GM23248 (cell line): ENCODE measurements around the gene GREB1. TPM values are rescaled to one million over a fixed set of nuclear protein-coding genes. Genes with fewer than 3 reads are reported as not detected.

Experiments
- DNase-seq: peaks from one replicate; pipeline ENCODE4 v3.0.0-alpha.2; 2015
- H2AFZ ChIP-seq: fragments of 200-600 bp; sonication (generic); 2 replicates; pipeline ENCODE4 v1.6.1; 2016; ENCODE audit warnings: antibody characterized with exemption
- H3F3A ChIP-seq: fragments of 200-600 bp; sonication (generic); 2 replicates; pipeline ENCODE4 v1.6.1; 2016; ENCODE audit warnings: mild to moderate bottlenecking, antibody characterized with exemption, mixed run types; ENCODE audit not compliant: insufficient read depth
- H3K27ac ChIP-seq: fragments of 200-600 bp; sonication (generic); 2 replicates; pipeline ENCODE4 v1.5.1; 2016; ENCODE audit warnings: mild to moderate bottlenecking
- H3K27me3 ChIP-seq: fragments of 200-600 bp; sonication (generic); replicated peaks from 2 replicates; pipeline ENCODE4 v1.6.1; 2016; ENCODE audit warnings: mild to moderate bottlenecking; ENCODE audit not compliant: insufficient read depth
- H3K36me3 ChIP-seq: fragments of 200-600 bp; sonication (generic); 2 replicates; pipeline ENCODE4 v1.6.1; 2016; ENCODE audit warnings: low read depth, mild to moderate bottlenecking
- H3K4me1 ChIP-seq: fragments of 200-600 bp; sonication (generic); 2 replicates; pipeline ENCODE4 v1.6.1; 2016; ENCODE audit warnings: mild to moderate bottlenecking; ENCODE audit not compliant: insufficient read depth
- H3K4me2 ChIP-seq: fragments of 200-600 bp; sonication (generic); one replicate; pipeline ENCODE4 v1.6.1; 2016; ENCODE audit warnings: mild to moderate bottlenecking; ENCODE audit not compliant: unreplicated experiment
- H3K4me3 ChIP-seq: fragments of 200-600 bp; sonication (generic); 2 replicates; pipeline ENCODE4 v1.5.1; 2016; ENCODE audit warnings: mild to moderate bottlenecking
- H3K79me2 ChIP-seq: fragments of 200-600 bp; sonication (generic); 2 replicates; pipeline ENCODE4 v1.6.1; 2016; ENCODE audit warnings: mild to moderate bottlenecking; ENCODE audit not compliant: insufficient read depth
- H3K9ac ChIP-seq: fragments of 200-600 bp; sonication (generic); 2 replicates; pipeline ENCODE4 v1.6.1; 2016; ENCODE audit warnings: mild to moderate bottlenecking
- H3K9me2 ChIP-seq: fragments of 200-600 bp; sonication (generic); 2 replicates; pipeline ENCODE4 v1.6.1; 2016; ENCODE audit warnings: mixed run types, mild to moderate bottlenecking, moderate library complexity; ENCODE audit not compliant: insufficient read depth
- H3K9me3 ChIP-seq: fragments of 200-600 bp; sonication (generic); one replicate; pipeline ENCODE4 v1.6.1; 2017; ENCODE audit warnings: low read depth
- H4K20me1 ChIP-seq: fragments of 200-600 bp; sonication (generic); 2 replicates; pipeline ENCODE4 v1.6.0; 2016; ENCODE audit not compliant: insufficient read depth
- EZH2 ChIP-seq: fragments of 200-600 bp; sonication (generic); IDR thresholded peaks from 2 replicates; pipeline ENCODE4 v1.6.1; 2018; ENCODE audit warnings: antibody characterized with exemption, mild to moderate bottlenecking; ENCODE audit not compliant: insufficient read depth, poor library complexity, severe bottlenecking
- EZH2phosphoT487 ChIP-seq: fragments of 200-600 bp; sonication (generic); IDR thresholded peaks from 2 replicates; pipeline ENCODE4 v1.6.1; 2018; ENCODE audit warnings: antibody characterized with exemption, moderate library complexity, mild to moderate bottlenecking, low read depth; ENCODE audit not compliant: insufficient read depth
- WGBS, 2 experiments: methylation state at CpG; one replicate each; pipeline ENCODE4 v1.1.6; 2015 to 2017; ENCODE audit warnings: low lambda C conversion rate in 2 of 2, low coverage in 1 of 2; ENCODE audit errors: missing lambda C conversion rate in 2 of 2; 5-methylcytosine and 5-hydroxymethylcytosine counted together
- in situ Hi-C: fragments of 300-500 bp; cut with MboI; formaldehyde crosslinking; loops from 2 replicates; pipeline ENCODE4 v1.15.0; 2020
- polyA plus RNA-seq: library from polyadenylated mRNA; unstranded; fragments of >200 nt; fragmentation: Nextera tagmentation; extraction: Ambion mirVana; gene quantifications from 2 replicates; pipeline ENCODE4 v1.2.1, GENCODE V29; 2016
- total RNA-seq: library from RNA; depleted of rRNA; stranded (reverse); fragments of >200 nt; shearing (Covaris generic); gene quantifications from 2 replicates; pipeline ENCODE4 v1.2.3, GENCODE V29; 2014

Gene GREB1
- total and polyA plus RNA-seq, 2 experiments from 2014 or later: not detected

DNA sequence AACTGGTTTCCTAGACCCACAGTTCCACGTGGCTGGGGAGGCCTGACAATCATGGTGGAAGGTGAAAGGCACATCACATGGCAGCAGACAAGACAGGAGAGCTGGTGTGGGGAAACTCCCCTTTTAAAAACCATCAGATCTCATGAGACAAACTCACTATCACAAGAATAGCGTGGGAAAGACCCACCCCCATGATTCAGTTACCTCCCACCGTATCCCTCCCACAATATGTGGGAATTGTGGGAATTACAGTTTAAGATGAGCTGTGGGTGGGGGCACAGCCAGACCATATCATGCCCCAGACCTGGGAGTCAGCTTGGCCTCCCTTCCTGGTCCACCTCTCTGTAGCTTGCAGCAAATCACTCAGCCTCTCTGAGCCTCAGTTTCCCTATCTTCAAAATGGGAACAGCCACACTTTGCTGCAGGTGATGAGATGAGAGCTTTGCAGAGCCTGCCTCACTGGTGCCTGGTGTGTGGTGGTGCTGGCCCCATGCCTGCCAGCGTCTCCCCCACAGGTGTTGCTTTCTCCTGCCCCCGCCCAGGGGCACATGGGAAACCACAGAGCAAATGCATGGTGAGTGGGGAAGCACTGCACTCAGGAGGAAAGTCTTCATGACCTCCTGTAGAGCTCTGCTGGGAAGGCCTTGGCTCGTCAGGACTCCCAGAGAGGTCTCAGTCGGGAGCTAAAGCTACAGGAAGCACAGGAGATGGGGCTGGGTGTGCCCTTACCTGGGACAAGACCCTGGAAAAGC is 31.1 kb downstream of the GREB1 start:
- H3K27me3 ChIP-seq: peaks cover 18% of the 10 kb centered on the region
- no peak for TF ChIP-seq EZH2
- no peak for TF ChIP-seq EZH2phosphoT487
- no peak overlapping the region for H2AFZ ChIP-seq
- DNase-seq: no peak
- no peak overlapping the region for H3K4me3 ChIP-seq
- H3K9me2 ChIP-seq: no peaks in the 10 kb centered on the region
- H3K9ac ChIP-seq: no peak overlapping the region
- H3K36me3 ChIP-seq: no peaks in the 10 kb centered on the region
- H4K20me1 ChIP-seq: no peaks in the 10 kb centered on the region
- H3K4me2 ChIP-seq: no peak overlapping the region
- H3K9me3 ChIP-seq: no peaks in the 10 kb centered on the region
- in situ Hi-C loops: no loop called here
- WGBS, 2 experiments: 58 to 60% methylated on average over 7 of the region's 7 CpGs
- no peak overlapping the region for H3K27ac ChIP-seq
- no peaks in the 10 kb centered on the region for H3F3A ChIP-seq
- H3K79me2 ChIP-seq: no peaks in the 10 kb centered on the region
- H3K4me1 ChIP-seq: no peaks in the 10 kb centered on the region

DNA sequence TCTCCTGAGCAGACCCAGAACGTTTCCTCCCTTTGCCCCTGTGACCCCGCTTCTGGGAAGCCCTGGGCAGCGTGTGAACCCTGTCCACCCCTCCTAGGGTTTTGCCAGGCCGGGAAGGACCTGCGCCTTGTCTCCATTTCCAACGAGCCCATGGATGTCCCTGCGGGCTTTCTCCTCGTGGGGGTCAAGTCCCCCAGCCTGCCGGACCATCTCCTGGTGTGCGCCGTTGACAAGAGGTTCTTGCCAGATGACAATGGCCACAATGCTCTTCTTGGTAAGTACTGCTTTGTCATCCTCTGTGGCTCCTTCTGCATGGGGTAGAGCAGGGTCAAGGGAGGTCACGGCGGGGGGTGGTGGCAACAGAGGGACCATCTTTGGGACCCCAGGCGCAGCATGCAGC is 32.5 kb downstream of the GREB1 start:
- Histone ChIP-seq H3K36me3 (no peaks in the 10 kb centered on the region), H3K9ac (no peak overlapping the region), H3F3A (no peaks in the 10 kb centered on the region), H2AFZ (no peak overlapping the region), H3K79me2 (no peaks in the 10 kb centered on the region), H3K9me2 (no peaks in the 10 kb centered on the region), H4K20me1 (no peaks in the 10 kb centered on the region), H3K4me2 (no peak overlapping the region), H3K4me3 (no peak overlapping the region), H3K4me1 (no peaks in the 10 kb centered on the region), H3K27ac (no peak overlapping the region), H3K27me3 (peaks cover 18% of the 10 kb centered on the region), H3K9me3 (no peaks in the 10 kb centered on the region)
- 71 to 76% methylated on average over 14 of the region's 14 CpGs for WGBS, 2 experiments
- no peak for DNase-seq
- in situ Hi-C loops: no loop called here
- TF ChIP-seq EZH2 (no peak), EZH2phosphoT487 (no peak)

DNA sequence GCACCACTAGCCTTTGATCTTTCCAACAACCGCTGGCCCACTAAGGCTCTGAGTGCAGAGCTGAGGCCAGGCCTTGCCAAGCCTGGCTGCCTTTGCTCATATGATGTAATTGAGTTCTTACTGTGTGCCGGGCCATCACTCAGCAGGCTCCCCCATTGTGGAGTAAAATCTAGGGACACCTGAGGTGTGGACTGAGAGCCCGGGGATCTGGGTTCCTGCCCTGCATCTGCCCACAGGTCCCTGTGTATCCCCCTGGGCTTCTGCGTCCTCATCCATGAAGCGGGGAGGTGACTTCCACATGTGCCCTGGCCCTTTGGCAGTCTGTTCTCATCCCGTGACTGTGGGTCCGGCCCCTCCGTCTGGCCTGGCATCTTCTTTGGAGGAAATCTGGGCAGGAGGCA is 33.8 kb downstream of the GREB1 start:
- H3K27me3 ChIP-seq: peaks cover 18% of the 10 kb centered on the region
- in situ Hi-C loops: no loop called here
- no peak overlapping the region for H3K4me3 ChIP-seq
- H3K9me3 ChIP-seq: no peaks in the 10 kb centered on the region
- no peak overlapping the region for H3K4me2 ChIP-seq
- DNase-seq: no peak
- no peaks in the 10 kb centered on the region for H3K79me2 ChIP-seq
- no peak for TF ChIP-seq EZH2phosphoT487
- TF ChIP-seq EZH2: no peak
- no peak overlapping the region for H2AFZ ChIP-seq
- 16 to 24% methylated on average over 8 of the region's 8 CpGs for WGBS, 2 experiments
- no peaks in the 10 kb centered on the region for H3K4me1 ChIP-seq
- no peak overlapping the region for H3K27ac ChIP-seq
- no peaks in the 10 kb centered on the region for H3K9me2 ChIP-seq
- H3K36me3 ChIP-seq: no peaks in the 10 kb centered on the region
- no peaks in the 10 kb centered on the region for H3F3A ChIP-seq
- H4K20me1 ChIP-seq: no peaks in the 10 kb centered on the region
- no peak overlapping the region for H3K9ac ChIP-seq

DNA sequence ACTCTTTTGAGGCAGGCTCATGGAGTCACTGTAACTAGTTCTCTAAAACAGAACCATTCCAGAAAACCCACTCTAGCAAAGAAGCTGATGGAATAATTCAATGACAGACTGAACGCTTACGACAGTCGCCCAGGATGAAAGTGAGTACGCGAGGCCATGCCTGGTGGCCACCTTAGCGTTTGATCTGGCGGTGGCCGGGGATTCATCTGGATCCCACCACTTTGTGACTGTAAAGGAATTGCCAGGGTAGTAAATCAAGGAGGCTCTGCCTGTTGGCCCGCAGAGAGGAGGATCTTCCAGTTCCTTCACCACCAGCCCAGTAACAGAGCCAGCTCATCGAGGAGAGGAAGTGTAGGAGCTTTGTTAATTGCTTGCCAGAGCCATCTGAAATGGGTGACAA is 34.6 kb downstream of the GREB1 start:
- Histone ChIP-seq H3K4me3 (no peak overlapping the region), H4K20me1 (no peaks in the 10 kb centered on the region), H3K36me3 (no peaks in the 10 kb centered on the region), H3K27me3 (peaks cover 18% of the 10 kb centered on the region), H2AFZ (no peak overlapping the region), H3K4me1 (no peaks in the 10 kb centered on the region), H3K79me2 (no peaks in the 10 kb centered on the region), H3K9me2 (no peaks in the 10 kb centered on the region), H3K27ac (no peak overlapping the region), H3K9me3 (no peaks in the 10 kb centered on the region), H3K4me2 (no peak overlapping the region), H3K9ac (no peak overlapping the region), H3F3A (no peaks in the 10 kb centered on the region)
- TF ChIP-seq EZH2 (no peak), EZH2phosphoT487 (no peak)
- WGBS, 2 experiments: 53 to 54% methylated on average over 10 of the region's 10 CpGs
- in situ Hi-C loops: no loop called here
- no peak for DNase-seq

DNA sequence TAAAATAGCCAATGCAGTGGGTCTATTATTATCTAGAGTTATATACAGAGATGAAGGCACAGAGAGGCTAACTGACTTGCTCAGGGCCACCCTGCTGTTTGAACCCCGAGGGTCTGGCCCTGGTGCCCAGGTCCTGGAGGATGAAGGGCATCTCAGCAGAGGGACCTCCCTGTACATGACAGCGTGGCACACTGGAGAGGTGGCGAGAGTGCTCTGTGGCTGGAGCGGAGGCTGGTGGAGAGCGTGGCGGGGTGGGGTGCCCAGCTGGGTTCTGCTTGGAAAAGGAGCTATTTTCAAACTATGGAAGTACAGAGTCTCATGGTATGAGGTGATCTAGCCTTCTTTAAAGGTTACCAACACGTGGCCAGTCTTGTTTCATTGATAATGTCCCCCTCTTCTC is 35.8 kb downstream of the GREB1 start:
- Histone ChIP-seq H2AFZ (no peak overlapping the region), H3K27me3 (peaks cover 18% of the 10 kb centered on the region), H3K4me2 (no peak overlapping the region), H3K27ac (no peak overlapping the region), H3K9ac (no peak overlapping the region), H4K20me1 (no peaks in the 10 kb centered on the region), H3K36me3 (no peaks in the 10 kb centered on the region), H3K9me2 (no peaks in the 10 kb centered on the region), H3K4me1 (no peaks in the 10 kb centered on the region), H3K79me2 (no peaks in the 10 kb centered on the region), H3F3A (no peaks in the 10 kb centered on the region), H3K4me3 (no peak overlapping the region), H3K9me3 (no peaks in the 10 kb centered on the region)
- in situ Hi-C loops: no loop called here
- TF ChIP-seq EZH2 (no peak), EZH2phosphoT487 (no peak)
- no peak for DNase-seq
- 69 to 76% methylated on average over 7 of the region's 7 CpGs for WGBS, 2 experiments
